Peyer's patch (tissue), 4 donors: ENCODE measurements around the gene AXIN1. TPM values are rescaled to one million over a fixed set of nuclear protein-coding genes. Genes with fewer than 3 reads are reported as not detected.

ENCODE experiments used
- DNase-seq, 3 donors: peaks; one replicate each; pipeline ENCODE4 v3.0.0-alpha.2; 2017 to 2019
- H3K27ac ChIP-seq, 4 donors: fragments of 200-600 bp; sonication (generic); one replicate each; pipeline ENCODE4 v1.5.1; 2016 to 2019
- H3K27me3 ChIP-seq, 2 donors: fragments of 200-600 bp; sonication (generic); one replicate each; pipeline ENCODE4 v1.5.1; 2019
- H3K36me3 ChIP-seq, 3 donors: fragments of 200-600 bp; sonication (generic); one replicate each; pipeline ENCODE4 v1.5.1; 2016 to 2019
- H3K4me1 ChIP-seq, 4 donors: fragments of 200-600 bp; sonication (generic); one replicate each; pipeline ENCODE4 v1.5.1; 2016 to 2019
- H3K4me3 ChIP-seq, 4 donors: fragments of 200-600 bp; sonication (generic); 1 replicate in 3 of 4; 2 replicates in 1 of 4; pipeline ENCODE4 v1.5.1; 2016 to 2019; ENCODE audit warnings: mild to moderate bottlenecking in 1 of 4
- H3K9me3 ChIP-seq, 4 donors: fragments of 200-600 bp; sonication (generic); one replicate each; pipeline ENCODE4 v1.5.1; 2016 to 2019; ENCODE audit warnings: mild to moderate bottlenecking in 1 of 4
- POLR2A ChIP-seq, 2 donors: fragments of 450-650 bp; IDR thresholded peaks; one replicate each; pipeline ENCODE4 v1.5.1; 2017; ENCODE audit warnings: antibody characterized with exemption in 2 of 2, mild to moderate bottlenecking in 2 of 2, moderate library complexity in 2 of 2
- total RNA-seq, 4 donors: library from RNA; depleted of rRNA; stranded (reverse); fragments of >200 nt; gene quantifications; one replicate each; pipeline ENCODE4 v1.1.0, GENCODE V29; 2016
- TF ChIP-seq, protein P1 (sequence below), 6 experiments: fragments of 450-650 bp in 4 of 6; fragments of 200-600 bp in 2 of 6; sonication (generic) in 1 of 6; IDR thresholded peaks; one replicate each; pipeline ENCODE4 v1.5.1; 2017 to 2019; ENCODE audit warnings: antibody characterized with exemption in 6 of 6, mild to moderate bottlenecking in 3 of 6, moderate library complexity in 1 of 6

AXIN1 gene
- total RNA-seq, 4 donors from 2014 or later, result 31.4 to 47.2 (median 37.3) TPM

GRCh38 chr16:265711-266110 is 86.8 kb downstream of the AXIN1 start:
- Histone ChIP-seq H3K4me1 (peaks cover 0 to 25% (median 0%) of the 10 kb centered on the region in 4 donors), H3K36me3 (peaks cover 0 to 44% (median 0%) of the 10 kb centered on the region in 3 donors), H3K27ac (peak overlapping the region in 3 of 4 donors; percentile 36 to 90 (median 78)), H3K27me3 (no peaks in the 10 kb centered on the region), H3K9me3 (no peaks in the 10 kb centered on the region), H3K4me3 (no peak overlapping the region)
- peak in 2 of 3 donors; percentile 79 to 80 for DNase-seq
- TF ChIP-seq, protein P1, sequence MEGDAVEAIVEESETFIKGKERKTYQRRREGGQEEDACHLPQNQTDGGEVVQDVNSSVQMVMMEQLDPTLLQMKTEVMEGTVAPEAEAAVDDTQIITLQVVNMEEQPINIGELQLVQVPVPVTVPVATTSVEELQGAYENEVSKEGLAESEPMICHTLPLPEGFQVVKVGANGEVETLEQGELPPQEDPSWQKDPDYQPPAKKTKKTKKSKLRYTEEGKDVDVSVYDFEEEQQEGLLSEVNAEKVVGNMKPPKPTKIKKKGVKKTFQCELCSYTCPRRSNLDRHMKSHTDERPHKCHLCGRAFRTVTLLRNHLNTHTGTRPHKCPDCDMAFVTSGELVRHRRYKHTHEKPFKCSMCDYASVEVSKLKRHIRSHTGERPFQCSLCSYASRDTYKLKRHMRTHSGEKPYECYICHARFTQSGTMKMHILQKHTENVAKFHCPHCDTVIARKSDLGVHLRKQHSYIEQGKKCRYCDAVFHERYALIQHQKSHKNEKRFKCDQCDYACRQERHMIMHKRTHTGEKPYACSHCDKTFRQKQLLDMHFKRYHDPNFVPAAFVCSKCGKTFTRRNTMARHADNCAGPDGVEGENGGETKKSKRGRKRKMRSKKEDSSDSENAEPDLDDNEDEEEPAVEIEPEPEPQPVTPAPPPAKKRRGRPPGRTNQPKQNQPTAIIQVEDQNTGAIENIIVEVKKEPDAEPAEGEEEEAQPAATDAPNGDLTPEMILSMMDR (IDR thresholded peaks at IDR 0.05), result no peak
- TF ChIP-seq POLR2A (IDR thresholded peaks at IDR 0.05), result peak in 1 of 2 donors; percentile 27

- TF ChIP-seq POLR2A (IDR thresholded peaks at IDR 0.05), result no peak
- TF ChIP-seq, protein P1 (IDR thresholded peaks at IDR 0.05), result no peak
- peaks cover 0 to 51% (median 0%) of the 10 kb centered on the region in 3 donors for H3K36me3 ChIP-seq
Measured at GRCh38 chr16:265002-265529, 87.5 kb downstream of the AXIN1 start.

GRCh38 chr16:264440-264951 is 88.0 kb downstream of the AXIN1 start:
- Histone ChIP-seq H3K27me3 (no peaks in the 10 kb centered on the region), H3K27ac (no peak overlapping the region), H3K36me3 (peaks cover 0 to 56% (median 0%) of the 10 kb centered on the region in 3 donors), H3K4me3 (no peak overlapping the region), H3K4me1 (peaks cover 0 to 25% (median 0%) of the 10 kb centered on the region in 4 donors), H3K9me3 (no peaks in the 10 kb centered on the region)
- DNase-seq, result peak in 1 of 3 donors; percentile 43
- TF ChIP-seq POLR2A (IDR thresholded peaks at IDR 0.05), result no peak
- TF ChIP-seq, protein P1 (IDR thresholded peaks at IDR 0.05), result no peak

More at GRCh38 chr16:265002-265529, 87.5 kb downstream of the AXIN1 start:
- Histone ChIP-seq H3K27me3 (no peaks in the 10 kb centered on the region), H3K27ac (peak overlapping the region in 2 of 4 donors; percentile 78 to 90), H3K4me3 (no peak overlapping the region), H3K4me1 (peaks cover 0 to 25% (median 0%) of the 10 kb centered on the region in 4 donors), H3K9me3 (no peaks in the 10 kb centered on the region)
- DNase-seq, result peak in 1 of 3 donors; percentile 43

- Histone ChIP-seq H3K4me3 (no peak overlapping the region), H3K36me3 (peaks cover 0 to 62% (median 0%) of the 10 kb centered on the region in 3 donors), H3K4me1 (peaks cover 0 to 25% (median 0%) of the 10 kb centered on the region in 4 donors), H3K27ac (no peak overlapping the region), H3K27me3 (no peaks in the 10 kb centered on the region), H3K9me3 (no peaks in the 10 kb centered on the region)
- TF ChIP-seq, protein P1 (IDR thresholded peaks at IDR 0.05), result no peak
- TF ChIP-seq POLR2A (IDR thresholded peaks at IDR 0.05), result no peak
- DNase-seq, result no peak
Measured at GRCh38 chr16:263944-264343, 88.6 kb downstream of the AXIN1 start.

- Histone ChIP-seq H3K36me3 (peaks cover 0 to 65% (median 0%) of the 10 kb centered on the region in 3 donors), H3K27ac (no peak overlapping the region), H3K27me3 (no peaks in the 10 kb centered on the region), H3K4me3 (no peak overlapping the region), H3K4me1 (peaks cover 0 to 25% (median 0%) of the 10 kb centered on the region in 4 donors), H3K9me3 (no peaks in the 10 kb centered on the region)
- TF ChIP-seq POLR2A (IDR thresholded peaks at IDR 0.05), result no peak
- no peak for DNase-seq
Measured at GRCh38 chr16:263182-263774, 89.2 kb downstream of the AXIN1 start.

DNA sequence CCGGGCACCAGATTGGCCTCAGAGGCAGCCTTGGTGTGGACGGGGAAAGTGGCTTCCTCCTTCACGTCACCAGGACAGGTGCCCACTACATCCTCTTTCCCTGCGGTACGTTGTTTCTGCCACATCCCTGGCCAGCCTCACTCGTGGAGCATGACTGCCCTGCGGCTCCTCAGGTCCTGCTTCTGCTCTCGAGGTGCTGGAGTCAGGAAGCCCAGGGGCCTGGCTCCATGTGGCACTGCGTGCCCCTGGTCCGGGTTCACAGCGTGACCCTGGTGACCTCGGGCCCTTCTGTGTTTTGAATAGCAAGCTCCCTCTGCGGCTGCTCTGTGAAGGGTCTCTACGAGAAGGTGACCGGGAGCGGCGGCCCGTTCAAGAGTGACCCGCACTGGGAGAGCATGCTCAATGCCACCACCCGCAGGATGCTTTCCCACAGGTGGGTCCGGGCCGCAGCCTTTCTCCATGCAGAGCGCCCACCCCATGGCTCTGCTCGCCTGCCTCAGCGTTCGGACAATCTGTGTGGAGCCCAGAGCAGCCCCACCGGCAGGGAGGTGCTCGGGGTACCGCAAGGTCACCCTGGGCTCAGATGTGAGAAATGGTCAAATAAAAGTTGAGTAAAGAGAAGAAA is 90.3 kb downstream of the AXIN1 start:
- Histone ChIP-seq H3K9me3 (no peaks in the 10 kb centered on the region), H3K4me3 (no peak overlapping the region), H3K36me3 (peaks cover 0 to 65% (median 0%) of the 10 kb centered on the region in 3 donors), H3K4me1 (peaks cover 0 to 19% (median 0%) of the 10 kb centered on the region in 4 donors), H3K27ac (no peak overlapping the region), H3K27me3 (no peaks in the 10 kb centered on the region)
- DNase-seq, result no peak
- TF ChIP-seq, protein P1 (IDR thresholded peaks at IDR 0.05), result no peak
- TF ChIP-seq POLR2A (IDR thresholded peaks at IDR 0.05), result no peak
